ENCODE measurements around the gene LDLRAD2. TPM values are rescaled to one million over a fixed set of nuclear protein-coding genes. Genes with fewer than 3 reads are reported as not detected.

LDLRAD2 gene
- total and polyA plus RNA-seq, 9 of the 15 experiments (the other 6 are each of a cell fraction or from before 2014, with no cell fraction given): 0.45 to 0.48 TPM; not detected in 7

- TF ChIP-seq ATF3 (IDR thresholded peaks at IDR 0.05): peak; percentile 63
- TF ChIP-seq ATF3 (CRISPR knock-in tag; conservative IDR thresholded peaks at IDR 0.05): no peak
Measured at GRCh38 chr1:21782349-21782867, 29.7 kb upstream of the LDLRAD2 start (continued).

- CTCF ChIA-PET (ENCODE audit: low intra/inter-chr PET ratio): interaction anchor here (0.6 to 1.1 kb wide), 3 partner anchors 80 to 124 kb away, joined by 3 to 4 read pairs (median 3); no protein-coding TSS in a partner anchor
- in situ Hi-C loops (cut with MboI) (no loop called here), intact Hi-C loops (cut with micrococcal nuclease) (loop anchor here (1.0 to 5.0 kb wide), 6 partner anchors 32 to 244 kb away; no protein-coding TSS in a partner anchor)
- Histone ChIP-seq H3K36me3 (ENCODE audit: control insufficient read depth, insufficient read depth, low read length) (peaks cover 7% of the 10 kb centered on the region; the same call in 2 of the 3 replicates), H3K9me3 (replicated peaks; ENCODE audit: control insufficient read depth, insufficient read depth, low read depth, low read length) (no peaks in the 10 kb centered on the region), H3K9ac (ENCODE audit: insufficient read depth in 1 of 2, low read depth in 2 of 2, low read length in 2 of 2) (peak within 1 kb of the TSS; percentile 94 to 100), H3K9me1 (ENCODE audit: control insufficient read depth, insufficient read depth, low read length) (no peaks in the 10 kb centered on the region), H3K4me1 (replicated peaks in 1 of 2; ENCODE audit: control insufficient read depth in 2 of 2, insufficient read depth in 2 of 2, low read length in 2 of 2) (peaks cover 17 to 31% of the 10 kb centered on the region in 2 experiments; a peak in 4 of 5 replicates), H2AFZ (ENCODE audit: low read depth, low read length) (peak within 1 kb of the TSS; percentile 86), H3K4me3 (peak within 1 kb of the TSS; percentile 61), H3K27me3 (ENCODE audit: control insufficient read depth in 2 of 2, insufficient read depth in 2 of 2, low read length in 2 of 2) (no peaks in the 10 kb centered on the region), H4K20me1 (replicated peaks; ENCODE audit: control insufficient read depth, insufficient read depth, low read length) (no peaks in the 10 kb centered on the region; the same call in 1 of the 2 replicates), H3K79me2 (ENCODE audit: control insufficient read depth, insufficient read depth, low read length) (peaks cover 49% of the 10 kb centered on the region), H3K4me2 (ENCODE audit: insufficient read depth, low read length) (peak within 1 kb of the TSS; percentile 95), H3K27ac (ENCODE audit: extremely low read depth, low read depth, low read length) (peak within 1 kb of the TSS; percentile 99)
- peak; percentile 96 to 100 (median 98) for DNase-seq (ENCODE audit: extremely low read depth in 1 of 4, low spot score in 3 of 4)
- WGBS (ENCODE audit: insufficient coverage, low coverage, missing lambda C conversion rate): under 1% methylated on average over 71 of the region's 82 CpGs
- peak; percentile 90 for FAIRE-seq
- TSS peak; percentile 82 for BruUV-seq (replicated peaks)
- POLR2A ChIA-PET: interaction anchor here (0.6 to 3.8 kb wide), 22 partner anchors 9 to 1126 kb away, joined by 3 to 24 read pairs (median 3); no protein-coding TSS in a partner anchor
- ATAC-seq: peak; percentile 81
- TF ChIP-seq BCL6 (CRISPR knock-in tag; IDR thresholded peaks at IDR 0.05): no peak
- TF ChIP-seq ZFP30 (CRISPR knock-in tag; IDR thresholded peaks at IDR 0.05; ENCODE audit: borderline replicate concordance): no peak
- TF ChIP-seq HDAC8 (tag; IDR thresholded peaks at IDR 0.05): peak; percentile 88
- no peak for TF ChIP-seq ARID2 (IDR thresholded peaks at IDR 0.05)
- TF ChIP-seq, protein P1, sequence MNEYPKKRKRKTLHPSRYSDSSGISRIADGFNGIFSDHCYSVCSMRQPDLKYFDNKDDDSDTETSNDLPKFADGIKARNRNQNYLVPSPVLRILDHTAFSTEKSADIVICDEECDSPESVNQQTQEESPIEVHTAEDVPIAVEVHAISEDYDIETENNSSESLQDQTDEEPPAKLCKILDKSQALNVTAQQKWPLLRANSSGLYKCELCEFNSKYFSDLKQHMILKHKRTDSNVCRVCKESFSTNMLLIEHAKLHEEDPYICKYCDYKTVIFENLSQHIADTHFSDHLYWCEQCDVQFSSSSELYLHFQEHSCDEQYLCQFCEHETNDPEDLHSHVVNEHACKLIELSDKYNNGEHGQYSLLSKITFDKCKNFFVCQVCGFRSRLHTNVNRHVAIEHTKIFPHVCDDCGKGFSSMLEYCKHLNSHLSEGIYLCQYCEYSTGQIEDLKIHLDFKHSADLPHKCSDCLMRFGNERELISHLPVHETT (CRISPR knock-in tag; conservative IDR thresholded peaks at IDR 0.05 in 1 of 2, IDR thresholded peaks at IDR 0.05 in 1 of 2): no peak; a peak in 1 of 4 replicates
- TF ChIP-seq, protein P2, sequence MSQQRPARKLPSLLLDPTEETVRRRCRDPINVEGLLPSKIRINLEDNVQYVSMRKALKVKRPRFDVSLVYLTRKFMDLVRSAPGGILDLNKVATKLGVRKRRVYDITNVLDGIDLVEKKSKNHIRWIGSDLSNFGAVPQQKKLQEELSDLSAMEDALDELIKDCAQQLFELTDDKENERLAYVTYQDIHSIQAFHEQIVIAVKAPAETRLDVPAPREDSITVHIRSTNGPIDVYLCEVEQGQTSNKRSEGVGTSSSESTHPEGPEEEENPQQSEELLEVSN (IDR thresholded peaks at IDR 0.05; ENCODE audit: borderline replicate concordance in 1 of 2, extremely low read depth in 1 of 2, insufficient read depth in 1 of 2, insufficient read length in 1 of 2, low read depth in 1 of 2, low read length in 1 of 2, poor library complexity in 1 of 2, severe bottlenecking in 1 of 2): peak; percentile 71 to 88
- TF ChIP-seq MEF2A (IDR thresholded peaks at IDR 0.05; ENCODE audit: control insufficient read depth, low read depth, low read length): no peak
- TF ChIP-seq RNF2 (IDR thresholded peaks at IDR 0.05): no peak; the same call in 1 of the 2 replicates
- TF ChIP-seq ZNF717 (CRISPR knock-in tag; IDR thresholded peaks at IDR 0.05): no peak
- peak; percentile 66 for TF ChIP-seq HCFC1 (IDR thresholded peaks at IDR 0.05; ENCODE audit: low read depth, low read length)
- no peak for TF ChIP-seq SRSF1 (IDR thresholded peaks at IDR 0.05; ENCODE audit: low read depth, low read length)
- TF ChIP-seq JUND (IDR thresholded peaks at IDR 0.05; ENCODE audit: borderline replicate concordance, low read depth, low read length): peak; percentile 91
- TF ChIP-seq JUND (tag; IDR thresholded peaks at IDR 0.05; ENCODE audit: borderline replicate concordance, low read depth, low read length): peak; percentile 87; the same call in 2 of the 3 replicates
Measured at GRCh38 chr1:21782868-21783678, 29.0 kb upstream of the LDLRAD2 start, which contains the start of gene USP48. Gene USP48, minus strand, starts transcription at chr1:21783149. Its CDS starts 192 bp downstream, at chr1:21782957.

Measured in K562 (cell line).